ENCODE data around the gene LHX3. TPM values are rescaled to one million over a fixed set of nuclear protein-coding genes. Genes with fewer than 3 reads are reported as not detected.

Gene LHX3
- total RNA-seq, 2 experiments from 2014 or later: 0.11 to 0.16 TPM

GRCh38 chr9:136152931-136153330 is 52.0 kb downstream of the LHX3 start:
- H3K27ac ChIP-seq (ENCODE audit: low read depth in 1 of 2, low read length in 2 of 2): no peak overlapping the region
- H3K9me3 Mint-ChIP-seq: no peaks in the 10 kb centered on the region
- H3K27me3 ChIP-seq (ENCODE audit: control insufficient read depth in 1 of 2, insufficient read depth in 2 of 2, low read length in 2 of 2): peaks cover 0 to 4% of the 10 kb centered on the region in 2 experiments
- H3K36me3 Mint-ChIP-seq (ENCODE audit: low read depth): no peaks in the 10 kb centered on the region
- ChIA-PET POLR2A (no interaction called here), CTCF (no interaction called here)
- ATAC-seq (ENCODE audit: poor library complexity) (no peak), DNase-seq (no peak)
- no peaks in the 10 kb centered on the region for H3K4me1 ChIP-seq (ENCODE audit: insufficient read depth, low read length)
- no peak overlapping the region for H3K4me3 ChIP-seq (ENCODE audit: low read length)
- H3K4me3 Mint-ChIP-seq: no peak overlapping the region
- no peak overlapping the region for H3K27ac Mint-ChIP-seq
- no peaks in the 10 kb centered on the region for H3K27me3 Mint-ChIP-seq
- no peaks in the 10 kb centered on the region for H3K36me3 ChIP-seq (ENCODE audit: insufficient read depth, low read length)
- intact Hi-C loops (cut with DNase I, micrococcal nuclease): no loop called here
- peaks cover 0 to 17% of the 10 kb centered on the region in 2 experiments for H3K9me3 ChIP-seq (ENCODE audit: control insufficient read depth in 1 of 2, insufficient read depth in 1 of 2, low read length in 2 of 2)
- no peaks in the 10 kb centered on the region for H3K4me1 Mint-ChIP-seq (ENCODE audit: low read depth)
- no peak for TF ChIP-seq CTCF (IDR thresholded peaks at IDR 0.05)

GRCh38 chr9:136152543-136152866 is 52.4 kb downstream of the LHX3 start:
- no peaks in the 10 kb centered on the region for H3K36me3 Mint-ChIP-seq (ENCODE audit: low read depth)
- ATAC-seq (ENCODE audit: poor library complexity) (no peak), DNase-seq (no peak)
- H3K9me3 Mint-ChIP-seq: no peaks in the 10 kb centered on the region
- no peak overlapping the region for H3K4me3 Mint-ChIP-seq
- ChIA-PET POLR2A (no interaction called here), CTCF (no interaction called here)
- H3K27me3 ChIP-seq (ENCODE audit: control insufficient read depth in 1 of 2, insufficient read depth in 2 of 2, low read length in 2 of 2): peaks cover 0 to 9% of the 10 kb centered on the region in 2 experiments
- no peaks in the 10 kb centered on the region for H3K27me3 Mint-ChIP-seq
- intact Hi-C loops (cut with DNase I, micrococcal nuclease): no loop called here
- no peak overlapping the region for H3K27ac Mint-ChIP-seq
- TF ChIP-seq CTCF (IDR thresholded peaks at IDR 0.05): no peak
- H3K4me1 Mint-ChIP-seq (ENCODE audit: low read depth): no peaks in the 10 kb centered on the region
- H3K36me3 ChIP-seq (ENCODE audit: insufficient read depth, low read length): no peaks in the 10 kb centered on the region
- H3K9me3 ChIP-seq (ENCODE audit: control insufficient read depth in 1 of 2, insufficient read depth in 1 of 2, low read length in 2 of 2): peaks cover 0 to 17% of the 10 kb centered on the region in 2 experiments
- H3K27ac ChIP-seq (ENCODE audit: low read depth in 1 of 2, low read length in 2 of 2): no peak overlapping the region
- H3K4me1 ChIP-seq (ENCODE audit: insufficient read depth, low read length): no peaks in the 10 kb centered on the region
- no peak overlapping the region for H3K4me3 ChIP-seq (ENCODE audit: low read length)

- DNase-seq (no peak), ATAC-seq (ENCODE audit: poor library complexity) (no peak)
- Mint-ChIP-seq H3K27me3 (no peaks in the 10 kb centered on the region), H3K4me1 (ENCODE audit: low read depth) (no peaks in the 10 kb centered on the region), H3K36me3 (ENCODE audit: low read depth) (no peaks in the 10 kb centered on the region), H3K9me3 (no peaks in the 10 kb centered on the region), H3K4me3 (no peak overlapping the region), H3K27ac (no peak overlapping the region)
- ChIA-PET CTCF (no interaction called here), POLR2A (no interaction called here)
- no peak overlapping the region for H3K27ac ChIP-seq (ENCODE audit: low read depth in 1 of 2, low read length in 2 of 2)
- no peaks in the 10 kb centered on the region for H3K4me1 ChIP-seq (ENCODE audit: insufficient read depth, low read length)
- intact Hi-C loops (cut with DNase I, micrococcal nuclease): no loop called here
- peaks cover 0 to 17% of the 10 kb centered on the region in 2 experiments for H3K9me3 ChIP-seq (ENCODE audit: control insufficient read depth in 1 of 2, insufficient read depth in 1 of 2, low read length in 2 of 2)
- no peak overlapping the region for H3K4me3 ChIP-seq (ENCODE audit: low read length)
- no peak for TF ChIP-seq CTCF (IDR thresholded peaks at IDR 0.05)
- no peaks in the 10 kb centered on the region for H3K36me3 ChIP-seq (ENCODE audit: insufficient read depth, low read length)
- peaks cover 0 to 11% of the 10 kb centered on the region in 2 experiments for H3K27me3 ChIP-seq (ENCODE audit: control insufficient read depth in 1 of 2, insufficient read depth in 2 of 2, low read length in 2 of 2)
These were observed 52.9 kb downstream of the LHX3 start for GRCh38 chr9:136151848-136152542.
